HL-60/S4 treated with phorbol 12-myristate 13-acetate at 8.2 ng/mL for 4 days and 3 days (cell line): ENCODE results near the gene RAB31.

ENCODE experiments used
- in situ Hi-C: fragments of 300-500 bp; cut with MboI; formaldehyde crosslinking; loops from 2 replicates; pipeline ENCODE4 v1.15.0; 2022; ENCODE audit warnings: low sequenced_read_pairs

RAB31 gene

GRCh38 chr18:9828506-9829396 is 120.7 kb downstream of the RAB31 start:
- in situ Hi-C loops = no loop called here

GRCh38 chr18:9829397-9829712 is 121.3 kb downstream of the RAB31 start:
- in situ Hi-C loops = no loop called here

DNA sequence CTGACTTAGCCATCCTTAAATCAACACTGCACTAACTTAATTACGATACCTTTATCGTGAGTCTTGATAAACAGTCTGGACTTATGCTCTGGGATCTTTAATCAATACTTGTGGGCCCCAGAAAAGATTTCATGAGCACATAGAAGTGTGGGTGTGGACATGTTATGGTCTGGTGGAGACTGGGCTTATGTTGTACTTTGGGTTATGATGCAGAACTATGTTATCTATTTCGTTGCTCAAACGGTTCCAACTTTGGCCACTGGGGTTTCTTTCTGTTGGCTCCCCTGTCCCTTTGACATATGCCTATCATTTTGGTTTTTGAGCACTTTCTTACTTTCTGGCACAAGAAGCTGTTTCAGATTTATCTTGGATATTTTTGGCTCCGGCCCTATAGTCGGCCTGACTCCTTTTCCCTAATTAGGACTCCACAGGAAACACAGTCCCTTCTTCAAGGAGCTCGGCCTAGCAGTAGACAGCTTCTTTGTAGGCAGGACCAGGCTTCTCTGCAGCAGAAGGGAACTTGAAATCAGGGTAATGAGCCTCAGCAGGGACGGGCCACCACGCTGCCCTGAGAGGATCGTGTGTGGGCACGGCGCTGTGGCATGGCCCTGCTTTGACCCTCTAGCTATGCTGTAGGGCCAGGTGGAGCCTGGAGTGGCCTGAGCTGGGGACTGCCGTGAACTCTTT is 123.1 kb downstream of the RAB31 start:
- in situ Hi-C loops = no loop called here

DNA sequence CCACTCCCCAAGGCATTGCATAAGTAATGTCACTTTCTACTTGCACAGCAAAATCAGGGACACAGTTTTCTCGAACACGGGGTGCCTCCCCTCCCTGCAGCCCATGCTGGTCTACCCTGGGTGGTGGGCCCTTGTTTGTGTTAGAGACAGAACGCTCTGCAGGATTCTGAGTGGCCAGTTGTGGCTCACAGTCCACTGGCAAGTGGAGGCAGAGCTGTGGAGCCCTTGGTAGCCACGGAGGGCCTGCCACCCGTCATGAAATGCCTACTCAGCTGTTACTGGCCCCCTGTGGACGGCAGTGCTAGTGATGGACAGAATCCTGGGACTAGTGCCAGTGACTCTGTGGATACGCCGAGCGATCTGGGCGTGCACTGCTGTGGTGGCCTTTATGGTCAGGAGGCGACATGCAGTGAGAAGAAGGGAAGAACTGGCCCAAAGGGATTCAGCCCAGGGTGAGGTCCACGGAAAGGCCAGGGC is 123.7 kb downstream of the RAB31 start:
- in situ Hi-C loops = no loop called here

DNA sequence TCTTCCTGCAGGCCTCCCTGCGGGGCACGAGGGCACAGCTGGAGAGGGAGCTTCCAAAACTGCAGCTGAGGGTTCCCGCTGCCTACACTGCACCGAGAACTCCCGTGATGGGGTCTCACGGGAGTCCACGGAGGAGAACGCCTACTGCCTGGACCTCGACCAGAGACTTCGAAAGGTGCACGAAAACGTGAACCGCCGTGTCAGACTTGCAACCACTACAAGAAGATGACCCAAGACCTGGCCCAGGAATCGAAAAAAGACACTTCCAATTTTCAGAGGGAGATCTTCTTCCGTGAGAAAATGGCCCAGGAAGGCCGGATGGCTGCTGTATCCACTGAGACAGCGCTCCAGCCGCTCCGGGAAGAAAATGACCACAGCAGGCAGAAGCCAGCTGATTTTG is 124.8 kb downstream of the RAB31 start:
- in situ Hi-C loops = no loop called here

DNA sequence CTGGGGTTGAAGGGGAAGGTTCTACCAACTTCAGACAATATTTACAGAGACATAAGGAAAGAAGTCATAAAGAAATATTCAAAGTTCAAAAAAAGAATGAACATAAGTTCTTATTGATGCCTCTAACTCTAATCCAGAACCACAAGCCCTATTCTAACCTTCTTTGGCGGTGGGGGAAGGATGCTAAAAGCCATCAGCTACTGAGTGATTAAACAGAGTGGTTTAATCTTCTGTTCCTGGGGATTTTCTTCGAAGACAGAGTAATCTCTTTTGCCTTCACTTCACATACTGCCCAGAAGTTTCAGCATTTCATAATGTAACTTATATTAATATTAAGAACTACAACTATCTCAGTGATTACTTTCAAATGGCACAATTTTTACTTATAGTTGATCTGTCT is 126.5 kb downstream of the RAB31 start:
- in situ Hi-C loops = no loop called here

GRCh38 chr18:9835113-9835755 is 127.1 kb downstream of the RAB31 start:
- in situ Hi-C loops = no loop called here

DNA sequence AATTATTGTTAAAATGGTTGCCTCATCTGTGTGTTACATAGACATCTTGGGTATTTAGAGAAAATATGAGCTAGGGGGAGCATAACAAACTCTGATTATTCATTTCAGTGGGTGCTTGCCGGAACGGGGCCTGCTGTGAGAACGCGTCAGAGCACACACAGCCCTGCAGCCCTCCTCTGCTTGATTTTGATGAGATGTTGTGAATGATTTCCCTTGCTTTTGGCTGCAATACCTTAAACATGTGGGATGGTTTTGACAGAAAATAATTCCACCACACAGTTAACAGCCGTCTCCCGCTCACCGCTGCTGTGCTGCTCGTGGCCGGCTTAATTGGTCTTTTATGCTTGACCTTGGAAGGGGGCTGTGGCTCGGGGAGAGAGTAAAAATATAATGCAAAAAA is 127.7 kb downstream of the RAB31 start:
- in situ Hi-C loops = no loop called here

DNA sequence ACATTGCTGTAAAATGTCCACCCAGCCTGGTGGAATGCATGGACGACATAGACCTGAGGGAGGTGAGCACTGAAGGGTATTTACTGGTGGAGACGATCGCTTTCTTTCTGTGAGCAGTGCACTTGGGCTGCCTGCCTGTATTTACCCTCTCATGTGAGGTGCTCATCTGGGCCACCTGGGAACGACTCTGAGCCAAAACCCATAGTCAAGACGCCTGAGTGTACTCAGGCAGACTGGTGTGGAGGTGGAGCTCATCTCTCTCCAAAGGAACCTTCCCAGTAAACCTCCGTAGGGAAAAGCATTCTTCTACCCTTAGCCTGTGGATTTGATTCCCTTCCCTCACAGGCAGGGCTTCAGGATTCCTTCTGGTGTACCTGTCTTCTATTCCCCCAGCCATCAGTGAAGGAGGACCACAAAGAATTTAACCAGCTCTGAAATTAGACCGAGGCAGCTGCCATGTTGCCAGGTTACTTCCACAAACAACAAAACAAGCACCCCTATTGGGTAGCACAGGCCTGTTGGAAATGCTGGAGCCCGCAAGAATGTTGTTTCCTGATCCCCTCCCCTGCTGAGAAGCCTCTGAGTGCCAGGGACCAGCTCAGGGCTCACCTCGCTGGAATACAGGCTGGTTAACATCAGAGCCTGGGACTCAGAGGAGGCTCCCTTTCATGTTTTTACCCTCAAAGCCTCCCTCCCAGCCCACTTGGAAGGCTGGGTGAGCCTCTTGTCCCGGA is 130.2 kb downstream of the RAB31 start:
- in situ Hi-C loops = no loop called here

DNA sequence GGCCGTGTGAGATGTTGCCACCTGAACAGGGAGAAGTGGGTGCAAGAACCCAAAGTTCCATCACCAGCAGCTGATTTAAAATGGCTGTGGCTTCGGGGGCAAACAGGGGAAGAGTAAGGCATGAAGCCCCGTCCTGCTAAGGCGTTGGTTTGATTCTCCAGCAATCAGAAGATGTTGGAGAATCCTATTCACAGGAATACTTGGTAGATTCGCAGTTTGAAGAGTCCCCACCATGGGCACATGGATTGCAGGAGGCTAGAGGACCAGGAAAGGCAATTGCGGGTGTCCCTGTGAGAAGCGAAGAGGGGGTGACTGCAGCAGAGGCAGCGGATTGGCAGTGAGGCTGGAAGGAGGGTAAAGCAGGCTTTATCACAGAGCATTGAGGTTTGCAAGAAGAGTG is 131.1 kb downstream of the RAB31 start:
- in situ Hi-C loops = no loop called here

DNA sequence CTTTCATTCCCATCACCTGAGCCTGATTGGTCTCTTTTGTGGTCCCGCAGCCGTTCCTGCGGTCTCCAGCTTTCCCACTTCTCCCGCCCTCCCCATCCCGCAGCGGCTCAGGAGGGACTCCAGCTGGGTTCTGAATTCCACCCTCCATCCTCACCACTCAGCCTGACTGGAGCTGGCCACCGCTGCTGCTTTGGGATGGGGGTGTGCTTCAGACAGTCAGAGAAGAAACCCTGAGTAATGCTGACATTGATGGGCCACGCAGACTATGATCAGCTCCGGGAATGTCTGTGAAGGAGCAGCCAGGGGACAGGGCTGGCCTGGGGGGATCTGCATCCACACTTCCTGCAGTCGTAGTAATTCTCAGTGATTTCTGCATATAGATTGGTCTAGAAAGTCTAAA is 131.8 kb downstream of the RAB31 start:
- in situ Hi-C loops = no loop called here

DNA sequence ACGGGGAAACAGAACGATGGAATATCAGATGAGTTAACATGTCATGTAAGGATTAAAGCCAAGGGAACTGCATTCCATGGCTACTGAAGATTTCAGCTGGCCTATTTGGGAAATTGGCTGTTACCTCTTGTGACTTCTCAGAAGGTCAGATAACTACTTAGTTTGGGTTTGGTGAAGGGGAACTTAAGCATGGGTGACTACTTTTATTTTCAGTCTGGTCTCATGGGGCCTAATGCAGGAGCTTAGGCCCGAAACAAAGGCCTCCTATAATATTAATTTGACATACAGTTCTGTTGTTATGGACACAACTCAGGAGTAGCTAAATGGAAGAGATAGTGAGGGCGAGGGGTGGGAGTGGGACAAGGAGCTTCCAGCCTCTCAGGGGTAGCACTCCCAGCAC is 133.7 kb downstream of the RAB31 start:
- in situ Hi-C loops = no loop called here

GRCh38 chr18:9842448-9842847 is 134.3 kb downstream of the RAB31 start:
- in situ Hi-C loops = no loop called here

DNA sequence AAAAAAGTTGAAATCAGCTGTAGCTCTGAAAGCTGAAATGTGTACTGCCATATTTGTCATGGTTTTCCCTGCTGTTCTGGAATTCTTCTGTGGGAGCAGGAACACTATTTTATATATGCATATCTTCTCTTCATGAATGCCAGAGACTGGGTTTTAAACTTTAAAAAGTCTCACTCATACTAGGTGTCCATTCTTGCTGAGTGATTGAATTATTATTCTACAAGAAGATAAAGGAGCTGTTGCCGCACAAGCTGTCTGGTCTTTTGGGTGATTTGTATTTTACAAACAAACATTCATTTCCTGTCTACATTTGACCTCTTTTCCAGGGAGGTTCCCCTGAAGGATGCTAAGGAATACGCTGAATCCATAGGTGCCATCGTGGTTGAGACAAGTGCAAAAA is 137.2 kb downstream of the RAB31 start:
- in situ Hi-C loops = no loop called here

GRCh38 chr18:9846162-9846925 is 138.2 kb downstream of the RAB31 start:
- in situ Hi-C loops = no loop called here

GRCh38 chr18:9848170-9848879 is 140.2 kb downstream of the RAB31 start:
- in situ Hi-C loops = no loop called here

- in situ Hi-C loops = no loop called here
These were observed 141.5 kb downstream of the RAB31 start for GRCh38 chr18:9849407-9850283.

- in situ Hi-C loops = no loop called here
These were observed 142.2 kb downstream of the RAB31 start for GRCh38 chr18:9850309-9850708.

GRCh38 chr18:9851511-9851910 is 143.4 kb downstream of the RAB31 start:
- in situ Hi-C loops = no loop called here
